HG03103 (cell line): ENCODE data around the gene SLC30A4.

Experiments used
- ATAC-seq: cut with Tn5 transposase; IDR thresholded peaks from one replicate; pipeline ENCODE4 v1.9.1; 2021; ENCODE audit warnings: low read depth; ENCODE audit not compliant: unreplicated experiment

SLC30A4 gene

DNA sequence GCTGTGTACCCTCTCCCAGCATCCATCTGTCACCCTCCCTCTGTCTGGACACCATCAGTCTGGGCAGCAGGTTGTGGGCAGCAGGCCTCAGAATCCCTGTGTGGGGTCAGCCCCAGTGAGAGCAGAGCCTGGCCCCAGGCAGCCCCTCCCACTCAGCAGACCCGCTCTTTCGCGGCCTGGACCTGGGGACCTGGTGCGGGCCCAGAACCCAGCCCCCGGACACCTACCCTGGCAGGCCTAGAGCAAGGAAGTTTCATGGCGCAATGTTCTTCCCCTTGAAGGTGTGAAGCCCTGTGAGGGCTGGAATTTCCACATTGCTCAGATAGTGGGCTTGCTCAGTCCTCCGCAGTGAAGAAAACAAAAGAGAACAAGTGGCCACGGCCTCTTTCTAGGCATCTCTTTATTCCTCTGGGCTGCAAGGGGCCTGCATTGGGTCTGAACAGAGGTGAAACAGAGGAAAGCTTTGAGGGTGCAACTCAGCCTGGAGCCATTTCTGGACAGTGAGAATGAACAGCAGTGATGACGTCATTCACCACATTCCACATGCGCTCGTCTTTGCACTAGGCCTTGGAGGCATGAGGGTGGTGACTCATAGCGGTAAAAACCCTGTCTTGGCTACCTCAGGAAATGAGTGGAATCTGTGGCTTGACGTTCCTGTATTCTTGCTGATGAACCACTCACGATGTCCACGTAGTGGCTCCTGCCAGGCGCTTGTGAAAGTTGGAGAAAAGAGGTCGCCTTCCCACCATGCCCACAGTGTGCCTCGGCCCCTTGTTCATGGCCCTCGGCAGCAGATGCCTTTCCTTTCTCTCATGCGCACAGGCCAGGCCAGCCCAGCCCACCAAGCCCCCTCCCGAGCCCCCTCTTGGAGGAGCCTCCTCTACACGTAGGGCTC is 66.1 kb downstream of the SLC30A4 start:
- no peak for ATAC-seq

DNA sequence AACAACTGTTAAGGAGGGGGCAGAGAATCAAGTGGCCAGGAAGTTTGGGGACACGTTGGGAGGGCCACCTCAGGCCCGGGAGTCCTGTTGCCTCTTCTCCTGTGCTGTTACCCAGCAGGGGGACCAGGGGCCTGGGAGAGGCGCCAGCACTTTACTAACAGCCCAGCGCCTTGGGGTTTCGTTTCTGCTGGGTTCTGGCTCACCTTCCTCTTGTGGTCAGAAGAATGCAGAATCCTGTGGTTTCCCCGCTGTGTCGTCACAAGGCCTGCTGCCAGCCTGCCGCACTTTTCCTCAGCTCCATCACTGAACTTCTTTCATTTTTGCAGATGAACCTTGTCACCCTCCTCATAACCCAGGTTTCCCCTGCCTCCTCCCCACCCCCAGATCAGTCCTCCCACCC is 67.7 kb downstream of the SLC30A4 start:
- peak; percentile 64 for ATAC-seq

DNA sequence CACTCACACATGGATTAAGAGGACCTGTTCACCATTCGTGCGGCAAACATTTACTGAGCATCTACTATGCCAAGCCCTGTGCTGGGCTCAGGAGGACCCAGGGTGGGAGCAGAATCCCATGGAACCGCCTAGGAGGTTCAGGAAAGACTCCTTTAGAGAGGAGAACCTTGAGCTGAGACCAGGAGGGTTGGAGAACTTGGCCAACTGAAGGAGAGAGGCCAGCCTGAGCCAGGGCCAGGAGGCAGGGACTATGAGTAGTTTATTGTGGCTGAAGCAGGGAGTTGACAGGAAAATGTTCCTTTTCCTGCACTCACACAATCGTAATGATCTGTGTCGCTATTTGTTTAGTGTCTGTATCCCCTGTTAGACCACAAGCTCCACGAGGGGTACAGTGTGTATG is 71.3 kb downstream of the SLC30A4 start:
- ATAC-seq: no peak

- ATAC-seq: no peak
Measured at GRCh38 chr15:45449916-45450867, 72.4 kb downstream of the SLC30A4 start.

DNA sequence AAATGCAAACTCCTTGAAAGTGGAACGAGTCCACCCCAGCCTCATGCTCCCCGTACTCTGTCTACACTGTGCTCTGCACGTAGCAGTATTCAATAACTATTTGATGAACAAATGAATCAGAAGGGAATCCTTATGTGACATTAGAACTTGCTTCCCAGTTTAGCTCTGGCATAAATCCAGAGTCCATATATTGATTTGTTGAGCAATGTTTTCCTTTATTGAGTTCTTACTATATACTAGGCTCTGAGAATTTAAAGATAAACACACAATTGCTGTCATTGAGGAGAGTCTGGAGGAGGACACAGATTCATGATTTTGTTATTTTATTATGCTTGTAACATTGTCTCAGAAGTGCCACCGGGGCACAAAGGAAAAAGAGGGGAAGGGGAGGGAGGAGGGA is 73.2 kb downstream of the SLC30A4 start:
- no peak for ATAC-seq

DNA sequence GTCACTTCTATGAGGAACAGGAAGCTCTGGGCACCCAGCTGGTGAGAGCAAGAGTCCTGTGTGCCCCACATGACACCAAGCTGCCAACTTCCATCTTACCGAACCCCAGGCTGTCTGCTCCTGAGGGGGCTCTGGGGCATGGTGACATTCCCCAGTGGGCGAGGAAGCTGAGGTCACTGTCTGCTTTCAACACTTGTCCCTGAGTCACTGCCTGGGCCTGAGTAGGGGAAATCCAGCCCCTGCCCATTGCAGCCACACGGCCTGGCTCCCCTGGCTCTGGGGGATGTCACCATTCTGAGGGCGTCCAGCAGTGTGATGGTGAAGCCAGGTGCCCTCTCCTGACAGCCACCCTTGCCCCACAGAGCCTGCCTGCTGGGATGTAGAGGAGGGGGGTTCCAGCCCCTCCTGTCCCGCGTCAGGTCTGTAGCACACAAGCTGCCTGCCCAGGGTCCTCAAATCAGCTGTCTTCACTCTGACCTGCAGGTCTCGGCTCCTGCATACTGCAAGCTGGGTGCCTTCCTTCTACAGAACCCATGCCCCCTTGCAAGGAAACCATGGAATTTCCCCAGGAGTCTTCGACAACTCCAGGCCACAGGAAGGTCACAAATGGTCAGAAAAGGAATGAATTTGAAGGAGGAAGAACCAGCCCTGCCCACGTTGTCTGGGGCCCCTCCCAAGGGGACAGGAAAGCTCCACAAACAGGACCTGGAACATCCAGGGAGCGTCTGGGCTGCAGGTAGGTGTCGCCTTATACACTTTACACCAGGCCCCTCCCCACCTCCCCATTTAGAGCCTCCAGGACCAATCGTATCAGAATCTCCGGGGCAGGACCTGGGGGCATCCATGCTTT is 74.3 kb downstream of the SLC30A4 start:
- ATAC-seq: no peak

DNA sequence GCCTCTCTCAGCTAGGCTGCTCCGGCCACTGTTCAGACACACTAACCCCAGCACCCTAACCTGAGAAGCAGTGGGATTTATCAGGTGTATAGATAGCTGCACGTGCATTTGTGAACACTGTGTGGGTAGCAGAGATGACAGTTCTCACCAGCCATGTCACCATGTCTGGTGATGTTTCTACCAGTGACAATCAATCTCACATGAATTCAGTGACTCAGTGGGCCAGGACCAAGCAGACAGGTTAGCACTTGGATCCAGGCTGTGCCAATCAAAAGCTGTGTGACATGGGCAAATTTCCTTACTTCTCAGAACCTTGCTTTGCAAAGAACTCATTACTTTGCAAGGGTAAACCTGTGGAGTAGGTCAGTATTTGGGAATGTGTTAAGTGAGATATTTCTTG is 78.9 kb downstream of the SLC30A4 start:
- no peak for ATAC-seq

GRCh38 chr15:45442507-45443135 is 79.9 kb downstream of the SLC30A4 start:
- no peak for ATAC-seq

GRCh38 chr15:45441686-45442085 is 80.9 kb downstream of the SLC30A4 start:
- ATAC-seq: no peak

DNA sequence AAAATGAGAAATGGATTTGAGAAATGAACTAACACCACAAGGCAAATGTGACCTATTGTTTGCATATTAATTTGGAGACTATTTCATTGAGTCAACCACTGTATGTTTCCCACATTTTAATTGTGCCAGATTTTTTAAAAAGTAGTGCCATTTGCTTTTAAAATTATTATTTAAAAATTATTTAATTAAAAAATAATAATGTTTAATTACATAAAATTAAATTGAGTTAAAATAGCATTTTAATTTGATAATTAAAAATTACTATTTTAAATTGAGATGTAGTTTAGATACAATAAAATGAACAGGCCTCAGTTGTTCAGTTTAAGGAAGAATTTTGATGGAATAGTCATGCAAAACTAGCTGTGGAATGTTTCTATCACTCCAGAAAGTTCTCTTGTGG is 81.5 kb downstream of the SLC30A4 start:
- no peak for ATAC-seq

- no peak for ATAC-seq
Measured at GRCh38 chr15:45439521-45440260, 82.9 kb downstream of the SLC30A4 start.

DNA sequence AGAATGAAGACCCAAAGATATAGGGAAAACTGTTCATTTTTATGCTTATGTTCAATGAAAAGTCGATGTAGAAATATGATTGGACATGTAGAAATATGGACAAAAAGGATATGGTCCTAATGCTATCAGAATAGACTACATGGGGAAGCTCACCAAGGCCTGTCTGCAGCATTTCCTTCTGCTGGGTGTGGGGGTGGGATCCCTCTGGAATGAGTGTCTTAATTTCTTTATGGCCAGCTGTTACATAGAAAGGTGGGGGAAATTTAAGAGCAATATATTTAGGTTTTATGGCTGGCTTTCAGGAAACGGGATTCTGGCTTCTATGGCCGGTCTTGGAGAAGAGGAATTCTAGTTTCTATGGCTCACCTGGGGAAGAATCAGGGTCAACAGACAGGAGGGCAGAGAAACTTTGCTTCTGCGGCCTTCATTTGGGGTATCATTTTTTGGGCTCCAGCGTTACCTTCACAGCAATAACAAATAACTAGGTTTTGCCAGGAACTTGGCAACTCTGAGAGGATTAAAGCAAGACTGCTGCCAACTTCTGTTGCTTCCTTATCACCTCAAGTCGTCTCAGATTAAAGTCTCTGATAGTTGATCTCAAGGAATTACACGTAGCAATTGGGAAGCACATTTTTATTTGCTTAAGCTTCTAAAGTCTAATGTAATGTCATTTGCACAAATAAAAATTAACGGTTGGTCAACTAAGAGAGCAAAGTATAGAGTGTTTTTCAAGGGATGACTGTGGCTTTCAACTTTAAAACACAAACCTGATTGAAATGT is 87.2 kb downstream of the SLC30A4 start:
- ATAC-seq: no peak

GRCh38 chr15:45434078-45434567 is 88.4 kb downstream of the SLC30A4 start:
- no peak for ATAC-seq

DNA sequence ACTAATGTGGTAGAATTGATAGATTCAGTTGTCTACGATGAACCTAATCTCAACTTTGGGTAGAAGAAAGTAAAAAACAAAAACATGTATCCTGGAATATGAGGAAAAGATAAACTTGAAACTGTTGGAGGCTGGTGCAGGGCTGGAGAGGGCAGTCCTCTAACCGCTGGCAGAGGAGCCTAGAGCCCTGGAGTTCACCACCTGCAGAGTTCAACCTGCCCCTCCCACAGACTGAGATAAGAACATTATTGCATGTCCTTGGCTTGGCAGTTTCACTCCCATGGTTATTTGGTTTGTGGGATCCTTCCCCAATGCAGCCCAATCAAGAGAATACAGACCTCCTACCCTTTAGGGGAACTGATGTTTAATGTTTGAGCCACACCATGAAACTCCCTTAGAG is 91.0 kb downstream of the SLC30A4 start:
- no peak for ATAC-seq

- ATAC-seq: peak; percentile 84
Measured at GRCh38 chr15:45429941-45430792, 92.4 kb downstream of the SLC30A4 start.
